Thoracic aorta (tissue), 2 donors: ENCODE data around the gene HINT2. TPM values are rescaled to one million over a fixed set of nuclear protein-coding genes. Genes with fewer than 3 reads are reported as not detected.
A peak's percentile ranks its signal among the peaks of the same experiment; 100 is the strongest.

ENCODE experiments used
- ATAC-seq: fragments of 150-250 bp; one replicate; pipeline ENCODE4 v1.8.0; 2017; ENCODE audit warnings: low read depth; ENCODE audit not compliant: insufficient number of reproducible peaks, low FRiP score
- DNase-seq: peaks from one replicate; pipeline ENCODE4 v3.0.0-alpha.2; 2020; ENCODE audit warnings: low spot score
- H3K27ac ChIP-seq, 2 donors: fragments of 200-600 bp; sonication (generic); 1 replicate in 1 of 2; 2 replicates in 1 of 2; pipeline ENCODE4 v1.5.1; 2016; ENCODE audit warnings: mild to moderate bottlenecking in 2 of 2, moderate library complexity in 2 of 2
- H3K27me3 ChIP-seq: fragments of 200-600 bp; sonication (generic); replicated peaks from 2 replicates; pipeline ENCODE4 v1.6.0; 2016; ENCODE audit warnings: mild to moderate bottlenecking; ENCODE audit not compliant: insufficient read depth
- H3K36me3 ChIP-seq: fragments of 200-600 bp; sonication (generic); one replicate; pipeline ENCODE4 v1.5.1; 2016
- H3K4me1 ChIP-seq, 2 donors: fragments of 200-600 bp; sonication (generic); 1 replicate in 1 of 2; 2 replicates in 1 of 2; pipeline versions ENCODE4 v1.5.1 to v1.6.0; 2016; ENCODE audit warnings: low read depth in 2 of 2, mild to moderate bottlenecking in 1 of 2; ENCODE audit not compliant: control insufficient read depth in 1 of 2
- H3K4me3 ChIP-seq: fragments of 200-600 bp; sonication (generic); 2 replicates; pipeline ENCODE4 v1.5.1; 2016; ENCODE audit warnings: mild to moderate bottlenecking
- H3K9me3 ChIP-seq: fragments of 200-600 bp; sonication (generic); 2 replicates; pipeline ENCODE4 v1.5.1; 2016
- total RNA-seq, 2 donors: library from RNA; depleted of rRNA; stranded (reverse); fragments of >200 nt; gene quantifications; one replicate each; pipeline versions ENCODE4 v1.1.0 to v1.2.3, GENCODE V29; 2016
- TF ChIP-seq, protein P1 (sequence below): fragments of 200-600 bp; sonication (generic); IDR thresholded peaks from one replicate; pipeline ENCODE4 v1.5.1; 2019; ENCODE audit warnings: antibody characterized with exemption

The HINT2 gene
- total RNA-seq, 2 donors from 2014 or later: 18.4 to 45.4 TPM

DNA sequence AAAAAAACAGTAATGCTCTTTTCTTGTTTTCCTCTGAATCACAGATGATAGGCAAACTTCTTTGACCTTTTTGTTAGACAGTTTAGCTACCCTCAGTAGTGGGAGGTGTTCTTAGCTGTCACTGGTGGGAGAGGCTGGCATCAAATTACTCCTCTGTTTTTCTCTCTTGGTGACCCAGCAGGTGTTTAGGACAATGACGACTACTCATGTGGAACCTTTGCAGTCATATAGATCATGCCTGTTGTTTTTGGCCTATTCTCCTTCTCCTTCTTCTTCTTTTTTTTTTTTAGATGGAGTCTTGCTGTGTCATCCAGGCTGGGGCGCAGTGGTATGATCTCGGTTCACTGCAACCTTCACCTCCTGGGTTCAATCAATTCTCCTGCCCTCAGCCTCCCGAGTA, 38.8 kb downstream of the HINT2 start:
- TF ChIP-seq, protein P1, sequence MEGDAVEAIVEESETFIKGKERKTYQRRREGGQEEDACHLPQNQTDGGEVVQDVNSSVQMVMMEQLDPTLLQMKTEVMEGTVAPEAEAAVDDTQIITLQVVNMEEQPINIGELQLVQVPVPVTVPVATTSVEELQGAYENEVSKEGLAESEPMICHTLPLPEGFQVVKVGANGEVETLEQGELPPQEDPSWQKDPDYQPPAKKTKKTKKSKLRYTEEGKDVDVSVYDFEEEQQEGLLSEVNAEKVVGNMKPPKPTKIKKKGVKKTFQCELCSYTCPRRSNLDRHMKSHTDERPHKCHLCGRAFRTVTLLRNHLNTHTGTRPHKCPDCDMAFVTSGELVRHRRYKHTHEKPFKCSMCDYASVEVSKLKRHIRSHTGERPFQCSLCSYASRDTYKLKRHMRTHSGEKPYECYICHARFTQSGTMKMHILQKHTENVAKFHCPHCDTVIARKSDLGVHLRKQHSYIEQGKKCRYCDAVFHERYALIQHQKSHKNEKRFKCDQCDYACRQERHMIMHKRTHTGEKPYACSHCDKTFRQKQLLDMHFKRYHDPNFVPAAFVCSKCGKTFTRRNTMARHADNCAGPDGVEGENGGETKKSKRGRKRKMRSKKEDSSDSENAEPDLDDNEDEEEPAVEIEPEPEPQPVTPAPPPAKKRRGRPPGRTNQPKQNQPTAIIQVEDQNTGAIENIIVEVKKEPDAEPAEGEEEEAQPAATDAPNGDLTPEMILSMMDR: no peak
- Histone ChIP-seq H3K27me3 (no peaks in the 10 kb centered on the region), H3K4me1 (peaks cover 6 to 13% of the 10 kb centered on the region in 2 donors), H3K4me3 (no peak overlapping the region), H3K9me3 (no peaks in the 10 kb centered on the region), H3K27ac (no peak overlapping the region), H3K36me3 (no peaks in the 10 kb centered on the region)
- ATAC-seq (no peak), DNase-seq (no peak)

DNA sequence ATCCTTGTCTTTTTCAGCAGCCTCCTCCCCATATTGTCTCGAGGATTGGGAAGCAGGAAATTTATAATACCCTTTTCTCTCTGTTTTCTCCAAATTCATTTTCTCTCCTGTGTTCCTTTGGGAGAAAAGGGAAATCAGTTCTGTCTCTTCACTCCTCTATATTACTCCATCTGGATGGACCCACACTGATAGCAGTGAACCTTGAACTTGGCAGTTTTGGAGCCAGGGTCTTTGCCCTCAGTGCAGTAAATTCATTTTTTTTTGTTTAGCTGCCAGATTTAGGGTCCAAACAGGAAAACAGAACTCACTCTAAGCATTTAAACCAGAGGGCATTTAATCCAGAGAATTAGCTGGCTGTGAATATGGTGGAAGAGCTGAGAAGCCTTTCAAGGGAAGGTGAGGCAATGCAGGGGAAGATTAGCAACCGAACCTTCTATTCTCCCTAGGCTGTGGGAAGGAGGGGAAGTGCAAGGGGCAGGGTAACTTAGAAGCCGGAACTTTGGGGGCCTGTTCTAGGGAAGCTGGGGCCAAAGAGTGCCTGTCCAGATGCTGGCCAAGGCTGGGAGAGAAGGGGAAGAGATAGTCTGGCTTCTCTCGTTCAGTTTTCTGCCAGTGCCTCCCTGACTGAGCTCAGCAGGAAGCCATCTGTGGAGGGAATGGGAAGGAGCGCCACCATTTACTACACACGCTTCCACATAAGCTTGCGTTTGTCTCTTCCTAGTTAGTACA, 39.8 kb downstream of the HINT2 start:
- no peaks in the 10 kb centered on the region for H3K27me3 ChIP-seq
- no peak overlapping the region for H3K27ac ChIP-seq
- peaks cover 11 to 22% of the 10 kb centered on the region in 2 donors for H3K4me1 ChIP-seq
- no peak for ATAC-seq
- TF ChIP-seq, protein P1: no peak
- no peaks in the 10 kb centered on the region for H3K36me3 ChIP-seq
- no peaks in the 10 kb centered on the region for H3K9me3 ChIP-seq
- no peak for DNase-seq
- H3K4me3 ChIP-seq: no peak overlapping the region

DNA sequence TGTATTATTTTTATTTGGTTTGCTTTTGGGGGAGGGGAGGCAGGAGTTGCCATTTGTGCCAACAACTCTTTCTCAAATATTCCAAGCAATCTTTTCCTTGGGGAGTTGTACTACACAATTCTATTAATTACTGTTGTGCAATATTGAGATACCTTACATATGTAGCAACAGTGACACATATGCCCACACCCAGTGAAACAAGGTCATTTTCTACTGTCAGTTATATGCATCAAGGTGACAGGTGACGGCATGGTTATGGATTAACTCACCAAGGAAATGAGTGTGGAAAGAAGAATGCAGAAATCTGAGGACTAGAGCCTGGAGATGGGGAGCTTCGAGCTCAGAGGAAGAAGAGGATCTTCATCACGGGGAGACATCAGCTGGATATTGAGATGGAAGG, 42.9 kb downstream of the HINT2 start:
- H3K27ac ChIP-seq: no peak overlapping the region
- DNase-seq: no peak
- ATAC-seq: no peak
- no peaks in the 10 kb centered on the region for H3K27me3 ChIP-seq
- TF ChIP-seq, protein P1: no peak
- H3K4me3 ChIP-seq: no peak overlapping the region
- H3K36me3 ChIP-seq: no peaks in the 10 kb centered on the region
- no peaks in the 10 kb centered on the region for H3K9me3 ChIP-seq
- H3K4me1 ChIP-seq: peaks cover 11 to 25% of the 10 kb centered on the region in 2 donors

DNA sequence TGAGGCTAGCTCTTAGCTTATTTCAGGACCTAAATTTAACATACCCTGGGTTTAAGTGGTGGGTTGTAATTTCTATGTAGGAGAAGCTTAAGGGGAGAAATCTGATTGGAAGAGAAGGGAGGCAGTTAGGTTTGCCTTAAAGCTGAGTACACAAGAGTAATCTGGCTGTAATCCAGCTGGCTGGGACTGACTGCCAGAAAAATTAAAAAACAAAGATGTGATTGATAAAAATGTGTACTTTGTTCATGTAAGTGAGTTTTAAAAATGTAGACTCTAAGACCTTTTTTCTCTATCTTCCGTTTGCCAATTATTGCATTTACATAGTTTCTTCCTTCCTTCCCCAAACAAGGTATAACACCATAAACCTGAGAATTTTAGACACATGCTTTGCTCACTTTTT, 43.3 kb downstream of the HINT2 start:
- no peak for DNase-seq
- no peak for ATAC-seq
- Histone ChIP-seq H3K4me1 (peaks cover 11 to 25% of the 10 kb centered on the region in 2 donors), H3K27ac (peak overlapping the region; percentile 16 to 52), H3K4me3 (no peak overlapping the region), H3K36me3 (no peaks in the 10 kb centered on the region), H3K27me3 (no peaks in the 10 kb centered on the region), H3K9me3 (no peaks in the 10 kb centered on the region)
- TF ChIP-seq, protein P1: no peak

DNA sequence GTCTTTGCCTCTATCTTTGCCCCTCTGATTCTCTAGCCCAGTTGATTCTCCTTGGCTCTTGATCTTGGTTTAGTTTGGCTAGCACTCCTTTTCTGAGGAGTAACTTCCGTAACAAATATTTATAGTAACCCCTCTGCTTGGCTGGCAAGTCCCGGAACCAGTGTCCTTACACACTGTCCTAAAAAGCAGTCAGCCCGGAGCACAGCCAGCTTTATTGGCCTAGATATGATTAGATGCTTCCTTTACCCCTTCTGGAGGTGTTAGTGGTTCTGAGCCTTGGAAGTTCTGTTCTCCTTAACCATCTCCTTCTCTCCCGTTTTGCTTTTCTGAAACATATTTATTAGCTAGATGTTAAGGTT, 43.8 kb downstream of the HINT2 start:
- H3K36me3 ChIP-seq: no peaks in the 10 kb centered on the region
- peak overlapping the region; percentile 16 to 52 for H3K27ac ChIP-seq
- H3K9me3 ChIP-seq: no peaks in the 10 kb centered on the region
- TF ChIP-seq, protein P1: no peak
- ATAC-seq (peak; percentile 37), DNase-seq (no peak)
- peaks cover 11 to 25% of the 10 kb centered on the region in 2 donors for H3K4me1 ChIP-seq
- no peak overlapping the region for H3K4me3 ChIP-seq
- H3K27me3 ChIP-seq: no peaks in the 10 kb centered on the region
